Neural progenitor cell (in vitro differentiated cells): ENCODE results near the gene FAM216A.
"Not testable (repeated sequence)": the region's sequence is repeated elsewhere in the genome, so short reads cannot be mapped to it uniquely, and the experiment has no call there.

ENCODE experiments used
- CTCF ChIP-seq: fragments of 200-600 bp; sonication (generic); IDR thresholded peaks from 2 replicates; pipeline ENCODE4 v1.5.1; 2017; ENCODE audit warnings: antibody characterized with exemption, mild to moderate bottlenecking
- EZH2 ChIP-seq: fragments of 200-600 bp; sonication (generic); IDR thresholded peaks from 2 replicates; pipeline ENCODE4 v1.6.1; 2017; ENCODE audit warnings: antibody characterized with exemption, mild to moderate bottlenecking, moderate library complexity
- EZH2phosphoT487 ChIP-seq: fragments of 200-600 bp; sonication (generic); IDR thresholded peaks from 2 replicates; pipeline ENCODE4 v1.6.1; 2017; ENCODE audit warnings: antibody characterized with exemption

- TF ChIP-seq CTCF, EZH2, EZH2phosphoT487: not testable (repeated sequence)
These were observed 48.0 kb upstream of the FAM216A start for GRCh38 chr12:110420644-110421043.
